Suprapubic skin (tissue), 3 donors: ENCODE data around the gene VCAM1.

Experiments
- EP300 ChIP-seq: sonication (generic); formaldehyde crosslinking; IDR thresholded peaks from one replicate; pipeline ENCODE4 v1.6.1; 2017; ENCODE audit warnings: antibody characterized with exemption
- POLR2A ChIP-seq, 2 donors: fragments of 450-650 bp; IDR thresholded peaks; one replicate each; pipeline ENCODE4 v1.6.1; 2017; ENCODE audit warnings: antibody characterized with exemption in 2 of 2, mild to moderate bottlenecking in 2 of 2, moderate library complexity in 2 of 2
- TF ChIP-seq, protein P1 (sequence below), 2 donors: fragments of 200-600 bp in 1 of 2; fragments of 450-650 bp in 1 of 2; sonication (generic) in 1 of 2; IDR thresholded peaks; one replicate each; pipeline ENCODE4 v1.5.1; 2016 to 2019; ENCODE audit warnings: antibody characterized with exemption in 2 of 2, mild to moderate bottlenecking in 1 of 2, moderate library complexity in 1 of 2

DNA sequence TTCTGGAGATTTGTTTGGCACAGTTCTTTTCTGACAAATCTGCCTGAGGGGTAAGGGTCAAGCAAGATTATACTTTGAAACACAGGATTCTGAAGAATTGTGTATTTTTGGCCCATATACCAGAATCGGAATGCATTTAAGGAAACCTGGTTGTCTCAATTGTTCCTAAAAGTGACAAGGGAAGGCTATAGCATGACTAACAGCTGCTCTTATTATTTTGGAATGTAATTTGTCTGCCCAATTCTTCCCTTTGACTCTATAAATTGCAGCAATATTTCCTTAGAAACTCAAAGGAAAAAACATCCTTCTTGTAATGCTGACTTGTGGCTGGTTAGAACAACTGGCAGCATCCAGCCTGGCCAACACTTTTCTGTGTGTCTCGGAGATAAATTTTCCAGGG, 15.8 kb upstream of the VCAM1 start:
- TF ChIP-seq, protein P1, sequence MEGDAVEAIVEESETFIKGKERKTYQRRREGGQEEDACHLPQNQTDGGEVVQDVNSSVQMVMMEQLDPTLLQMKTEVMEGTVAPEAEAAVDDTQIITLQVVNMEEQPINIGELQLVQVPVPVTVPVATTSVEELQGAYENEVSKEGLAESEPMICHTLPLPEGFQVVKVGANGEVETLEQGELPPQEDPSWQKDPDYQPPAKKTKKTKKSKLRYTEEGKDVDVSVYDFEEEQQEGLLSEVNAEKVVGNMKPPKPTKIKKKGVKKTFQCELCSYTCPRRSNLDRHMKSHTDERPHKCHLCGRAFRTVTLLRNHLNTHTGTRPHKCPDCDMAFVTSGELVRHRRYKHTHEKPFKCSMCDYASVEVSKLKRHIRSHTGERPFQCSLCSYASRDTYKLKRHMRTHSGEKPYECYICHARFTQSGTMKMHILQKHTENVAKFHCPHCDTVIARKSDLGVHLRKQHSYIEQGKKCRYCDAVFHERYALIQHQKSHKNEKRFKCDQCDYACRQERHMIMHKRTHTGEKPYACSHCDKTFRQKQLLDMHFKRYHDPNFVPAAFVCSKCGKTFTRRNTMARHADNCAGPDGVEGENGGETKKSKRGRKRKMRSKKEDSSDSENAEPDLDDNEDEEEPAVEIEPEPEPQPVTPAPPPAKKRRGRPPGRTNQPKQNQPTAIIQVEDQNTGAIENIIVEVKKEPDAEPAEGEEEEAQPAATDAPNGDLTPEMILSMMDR (IDR thresholded peaks at IDR 0.05) = no peak
- no peak for TF ChIP-seq POLR2A (IDR thresholded peaks at IDR 0.05)
- TF ChIP-seq EP300 = no peak
